Cardiac fibroblast (primary cell): ENCODE measurements around the gene TYK2.

Experiments used
- DNase-seq, 2 donors: peaks; one replicate each; pipeline versions ENCODE4 v3.0.0 to v3.0.0-alpha.2; 2010; ENCODE audit warnings: low read depth in 2 of 2
- H3K4me3 ChIP-seq, 2 donors: replicated peaks in 1 of 2; 1 replicate in 1 of 2; 2 replicates in 1 of 2; pipeline ENCODE4 v1.5.1; 2011; ENCODE audit warnings: low read depth in 2 of 2, low read length in 2 of 2, mild to moderate bottlenecking in 2 of 2, moderate library complexity in 1 of 2
- TF ChIP-seq, protein P1 (sequence below): IDR thresholded peaks from one replicate; pipeline ENCODE4 v1.5.1; 2011; ENCODE audit warnings: low read depth, mild to moderate bottlenecking, low read length, inconsistent platforms

The TYK2 gene

DNA sequence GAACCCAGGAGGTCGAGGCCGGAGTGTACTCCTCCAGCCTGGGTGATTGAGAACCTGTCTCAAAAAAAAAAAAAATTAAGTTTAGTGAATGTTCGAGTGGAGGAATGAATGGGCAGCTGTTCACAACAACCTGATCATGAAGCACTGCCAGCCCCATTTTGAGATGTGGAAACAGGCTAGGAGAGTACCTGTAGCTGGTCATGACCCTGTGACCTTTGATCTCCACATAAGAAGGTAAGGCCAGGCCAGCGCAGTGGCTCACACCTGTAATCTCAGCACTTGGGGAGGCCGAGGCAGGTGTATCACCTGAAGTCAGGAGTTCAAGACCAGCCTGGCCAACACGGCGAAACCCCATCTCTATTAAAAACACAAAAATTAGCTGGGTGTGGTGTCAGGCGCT, 54.6 kb downstream of the TYK2 start:
- no peak for DNase-seq
- H3K4me3 ChIP-seq, result no peak overlapping the region
- TF ChIP-seq, protein P1, sequence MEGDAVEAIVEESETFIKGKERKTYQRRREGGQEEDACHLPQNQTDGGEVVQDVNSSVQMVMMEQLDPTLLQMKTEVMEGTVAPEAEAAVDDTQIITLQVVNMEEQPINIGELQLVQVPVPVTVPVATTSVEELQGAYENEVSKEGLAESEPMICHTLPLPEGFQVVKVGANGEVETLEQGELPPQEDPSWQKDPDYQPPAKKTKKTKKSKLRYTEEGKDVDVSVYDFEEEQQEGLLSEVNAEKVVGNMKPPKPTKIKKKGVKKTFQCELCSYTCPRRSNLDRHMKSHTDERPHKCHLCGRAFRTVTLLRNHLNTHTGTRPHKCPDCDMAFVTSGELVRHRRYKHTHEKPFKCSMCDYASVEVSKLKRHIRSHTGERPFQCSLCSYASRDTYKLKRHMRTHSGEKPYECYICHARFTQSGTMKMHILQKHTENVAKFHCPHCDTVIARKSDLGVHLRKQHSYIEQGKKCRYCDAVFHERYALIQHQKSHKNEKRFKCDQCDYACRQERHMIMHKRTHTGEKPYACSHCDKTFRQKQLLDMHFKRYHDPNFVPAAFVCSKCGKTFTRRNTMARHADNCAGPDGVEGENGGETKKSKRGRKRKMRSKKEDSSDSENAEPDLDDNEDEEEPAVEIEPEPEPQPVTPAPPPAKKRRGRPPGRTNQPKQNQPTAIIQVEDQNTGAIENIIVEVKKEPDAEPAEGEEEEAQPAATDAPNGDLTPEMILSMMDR, result no peak

DNA sequence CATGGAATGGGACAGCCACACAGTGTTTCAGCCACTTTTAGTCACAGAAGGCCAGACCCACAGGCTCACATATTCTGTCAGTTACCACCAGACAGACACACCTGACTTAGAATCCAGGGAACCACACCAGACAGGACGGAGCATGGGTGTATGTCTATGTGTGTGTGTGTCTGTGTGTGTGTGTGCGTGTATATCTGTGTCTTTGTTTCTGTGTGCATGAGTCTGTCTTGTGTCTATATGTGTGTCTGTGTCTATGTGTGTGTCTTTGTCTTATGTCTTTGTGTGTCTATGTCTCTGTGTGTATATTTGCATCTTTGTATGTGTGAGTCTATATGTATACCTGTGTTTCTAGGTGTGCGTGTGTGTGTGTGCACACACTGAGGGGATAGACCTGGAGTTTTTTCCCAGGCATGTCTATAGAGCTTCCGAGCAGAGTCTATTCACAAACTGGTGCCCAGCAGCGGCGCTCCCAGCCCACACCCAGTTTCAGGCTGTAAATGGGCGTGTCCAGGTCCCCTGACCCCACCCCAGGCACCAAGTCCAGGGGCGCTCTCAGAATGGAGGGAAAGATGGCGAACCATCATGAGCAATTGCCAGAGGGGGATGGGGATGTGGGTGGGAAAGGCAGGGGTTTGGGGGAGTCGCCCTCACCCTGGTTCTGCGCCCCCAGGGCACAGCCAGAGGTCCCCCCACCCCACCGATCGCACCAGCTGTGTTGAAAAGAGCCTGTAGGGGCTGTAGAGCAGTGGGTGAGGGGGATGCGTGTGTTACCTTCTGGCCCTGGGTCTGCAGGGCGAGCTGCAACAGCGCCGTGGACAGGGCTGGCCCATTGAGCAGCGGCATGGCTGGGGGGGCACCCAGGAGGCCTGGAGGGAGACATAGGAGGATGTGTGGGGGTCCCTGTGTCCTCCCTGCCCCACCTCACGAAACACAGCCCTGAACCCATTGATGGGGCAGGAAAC, 58.2 kb downstream of the TYK2 start:
- no peak for DNase-seq
- no peak overlapping the region for H3K4me3 ChIP-seq
- TF ChIP-seq, protein P1, result no peak

DNA sequence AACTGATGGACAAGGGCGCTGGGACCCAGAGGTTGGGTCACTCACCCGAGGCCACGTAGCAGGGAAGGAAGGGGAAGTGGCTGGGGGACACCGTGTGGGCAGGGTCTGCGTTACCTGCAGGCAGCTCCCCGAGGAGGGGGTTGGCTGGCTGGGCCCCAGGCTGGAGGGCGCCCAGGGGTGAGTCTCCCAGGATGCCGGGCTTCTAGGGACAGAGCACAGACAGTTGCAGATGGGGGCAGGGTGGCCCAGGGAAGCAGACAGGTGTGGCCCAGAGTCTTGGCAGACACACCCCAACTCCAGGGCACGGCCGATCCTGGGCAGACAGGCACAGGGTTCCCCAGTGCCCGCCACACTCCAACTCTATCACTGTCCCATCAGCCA, 59.0 kb downstream of the TYK2 start:
- no peak overlapping the region for H3K4me3 ChIP-seq
- no peak for DNase-seq

DNA sequence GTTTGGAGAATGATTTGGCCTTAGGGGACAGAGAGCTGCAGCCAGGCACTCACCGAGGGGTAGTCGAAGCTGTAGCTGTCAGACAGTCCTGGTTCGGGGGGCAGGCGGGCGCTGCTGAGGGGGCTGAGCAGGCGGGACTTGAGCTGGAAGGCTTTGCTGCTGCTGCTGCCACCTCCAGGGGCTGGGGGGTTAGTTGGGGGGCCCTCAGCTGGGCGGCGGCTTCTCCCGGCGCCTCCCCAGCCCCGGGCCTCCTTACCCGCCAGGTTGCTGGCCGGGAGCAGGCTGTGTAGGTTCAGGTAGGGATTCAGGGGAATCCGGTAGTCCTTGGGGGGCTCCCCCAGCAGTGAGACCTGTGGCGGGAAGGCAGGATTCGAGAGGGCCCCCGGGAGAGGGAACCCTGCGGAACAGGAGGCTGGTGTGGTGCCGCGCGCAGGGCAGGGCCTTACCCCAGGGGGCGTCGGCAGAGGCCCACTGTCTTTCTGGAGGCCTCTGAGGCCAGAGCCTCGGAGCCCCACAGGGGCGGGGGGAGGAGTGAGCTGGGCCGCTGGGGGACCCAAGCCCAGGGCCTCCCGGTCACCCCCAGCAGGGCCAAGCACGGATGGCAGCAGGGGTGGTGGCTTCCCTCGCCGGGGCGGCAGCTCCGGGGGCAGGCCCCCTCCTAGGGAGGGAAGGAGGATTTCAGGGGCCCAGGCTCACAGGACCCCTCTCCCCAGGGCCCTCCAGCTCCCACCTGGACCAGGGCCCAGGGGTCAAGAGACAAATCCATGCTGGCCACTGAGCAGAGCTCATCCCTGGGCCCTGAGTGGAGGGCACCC, 59.6 kb downstream of the TYK2 start:
- TF ChIP-seq, protein P1, result no peak
- no peak for DNase-seq
- no peak overlapping the region for H3K4me3 ChIP-seq

More for the DNA sequence above, 59.0 kb downstream of the TYK2 start:
- TF ChIP-seq, protein P1, result no peak

DNA sequence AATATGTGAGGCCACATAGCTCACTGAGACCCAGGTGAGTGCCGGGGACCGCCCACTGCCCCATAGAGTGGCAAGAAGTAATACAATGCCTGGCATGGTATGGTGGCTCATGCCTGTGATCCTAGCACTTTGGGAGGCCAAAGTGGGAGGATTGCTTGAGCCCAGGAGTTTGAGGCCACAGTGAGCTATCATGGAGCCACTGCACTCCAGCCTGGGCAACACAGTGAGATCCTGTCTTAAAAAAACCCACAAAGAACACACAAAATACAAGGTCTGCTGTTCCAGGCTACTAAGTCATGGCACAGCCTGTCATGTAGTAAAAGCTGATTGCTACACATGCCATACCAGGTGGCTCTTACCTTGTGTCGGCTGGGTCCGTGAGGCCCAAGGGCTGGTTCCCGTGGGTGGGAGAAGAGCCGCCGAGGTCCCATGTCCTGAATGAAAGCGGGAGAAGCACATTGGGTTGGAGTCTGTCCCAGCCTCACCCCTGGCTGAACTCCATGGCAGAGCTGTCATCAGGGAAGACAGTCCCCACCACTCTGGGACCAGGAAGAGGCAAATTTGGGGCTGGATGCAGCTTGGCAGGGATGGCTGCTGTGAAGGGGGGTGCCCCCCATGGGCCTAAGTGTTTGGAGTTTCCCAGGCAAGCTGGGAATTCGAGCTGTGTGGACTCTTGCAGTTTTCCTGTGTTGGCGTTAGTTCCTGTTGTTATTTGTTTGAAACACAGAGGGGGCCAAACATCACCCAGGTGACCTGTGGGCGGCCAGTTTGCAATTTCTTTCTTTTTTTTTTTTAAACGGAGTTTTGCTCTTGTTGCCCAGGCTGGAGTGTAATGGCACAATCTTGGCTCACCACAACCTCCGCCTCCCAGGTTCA, 61.3 kb downstream of the TYK2 start:
- TF ChIP-seq, protein P1, result no peak
- no peak for DNase-seq
- H3K4me3 ChIP-seq, result no peak overlapping the region

DNA sequence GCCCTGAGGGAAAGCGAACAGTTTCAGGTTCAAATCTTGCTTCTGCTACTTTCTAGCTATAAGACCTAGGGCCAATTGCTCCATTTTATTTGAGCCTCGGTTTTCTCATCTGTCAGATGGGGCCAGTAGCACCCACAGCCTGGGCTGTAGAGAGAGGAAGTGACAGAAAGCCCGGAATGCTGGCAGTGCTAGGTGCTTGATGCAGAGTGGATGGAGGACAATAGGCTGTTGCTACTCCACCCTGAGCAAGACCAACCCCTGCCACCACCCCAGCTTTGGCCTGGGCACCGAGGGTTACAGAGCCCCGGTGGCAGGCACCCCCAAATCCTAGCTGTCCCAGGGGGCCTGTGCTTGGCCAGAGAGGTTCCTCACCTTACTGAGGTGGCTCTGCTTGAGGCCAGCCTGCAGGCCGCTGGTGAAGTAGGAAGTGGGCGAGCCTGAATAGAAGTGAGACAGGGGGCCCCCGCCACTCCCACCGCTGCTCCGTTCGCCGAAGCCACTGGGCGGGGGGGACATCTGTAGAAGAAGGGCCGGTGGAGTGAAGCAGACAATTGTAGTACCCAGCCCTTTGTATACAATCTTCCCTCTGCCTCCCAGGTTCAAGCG, 62.4 kb downstream of the TYK2 start:
- DNase-seq, result no peak
- no peak overlapping the region for H3K4me3 ChIP-seq
- TF ChIP-seq, protein P1, result no peak
